NCI-H69 (cell line): ENCODE data around the gene MGAT3.
"Not testable (repeated sequence)": the region's sequence is repeated elsewhere in the genome, so short reads cannot be mapped to it uniquely, and the experiment has no call there.

Experiments used
- DNase-seq: peaks from one replicate; lab custom pipeline; 2025; lab: John Stamatoyannopoulos, UW

MGAT3 gene

GRCh38 chr22:39490966-39491680 is 34.3 kb downstream of the MGAT3 start:
- no peak for DNase-seq

- DNase-seq = no peak
Measured at GRCh38 chr22:39491696-39492095, 34.9 kb downstream of the MGAT3 start.

GRCh38 chr22:39492186-39492585 is 35.4 kb downstream of the MGAT3 start:
- no peak for DNase-seq

- DNase-seq = no peak
Measured at GRCh38 chr22:39493759-39494158, 36.9 kb downstream of the MGAT3 start.

- DNase-seq = no peak
Measured at GRCh38 chr22:39494471-39495120, 37.8 kb downstream of the MGAT3 start.

- peak; percentile 88 for DNase-seq
Measured at GRCh38 chr22:39496131-39496838, 39.5 kb downstream of the MGAT3 start.

- DNase-seq = no peak
Measured at GRCh38 chr22:39497429-39497828, 40.6 kb downstream of the MGAT3 start.

- DNase-seq = peak; percentile 94
Measured at GRCh38 chr22:39498368-39498767, 41.6 kb downstream of the MGAT3 start.

- DNase-seq = no peak
Measured at GRCh38 chr22:39498802-39499201, 42.0 kb downstream of the MGAT3 start.

- DNase-seq = no peak
Measured at GRCh38 chr22:39500101-39500500, 43.3 kb downstream of the MGAT3 start.

GRCh38 chr22:39501644-39502108 is 44.9 kb downstream of the MGAT3 start:
- no peak for DNase-seq

GRCh38 chr22:39502109-39502788 is 45.4 kb downstream of the MGAT3 start, which contains the start of gene MIEF1:
TSS of gene MIEF1 (plus strand) at chr22:39502290. CDS start at chr22:39511295, 9,005 bp downstream.
- DNase-seq = peak; percentile 98

- peak; percentile 66 for DNase-seq
Measured at GRCh38 chr22:39502789-39503409, 46.1 kb downstream of the MGAT3 start.

GRCh38 chr22:39503630-39504029 is 46.8 kb downstream of the MGAT3 start:
- no peak for DNase-seq

GRCh38 chr22:39504071-39504470 is 47.3 kb downstream of the MGAT3 start:
- no peak for DNase-seq

GRCh38 chr22:39507021-39507420 is 50.2 kb downstream of the MGAT3 start:
- DNase-seq = not testable (repeated sequence)

GRCh38 chr22:39508393-39508792 is 51.6 kb downstream of the MGAT3 start:
- no peak for DNase-seq

- no peak for DNase-seq
Measured at GRCh38 chr22:39510529-39511149, 53.8 kb downstream of the MGAT3 start.

GRCh38 chr22:39511226-39511625 is 54.4 kb downstream of the MGAT3 start:
- no peak for DNase-seq

- DNase-seq = no peak
Measured at GRCh38 chr22:39512026-39512425, 55.2 kb downstream of the MGAT3 start.

- DNase-seq = no peak
Measured at GRCh38 chr22:39513791-39514190, 57.0 kb downstream of the MGAT3 start.
